Tibial nerve (tissue), 4 donors: ENCODE measurements around the gene CREB3L4. TPM values are rescaled to one million over a fixed set of nuclear protein-coding genes. Genes with fewer than 3 reads are reported as not detected.

Experiments used
- DNase-seq, 2 donors: peaks; one replicate each; pipeline ENCODE4 v3.0.0-alpha.2; 2019; ENCODE audit warnings: low spot score in 2 of 2
- H3K27ac ChIP-seq, 4 donors: fragments of 200-600 bp; sonication (generic) in 3 of 4; one replicate each; pipeline ENCODE4 v1.5.1; 2017 to 2019; ENCODE audit warnings: mild to moderate bottlenecking in 1 of 4
- H3K27me3 ChIP-seq, 2 donors: fragments of 200-600 bp; sonication (generic) in 1 of 2; one replicate each; pipeline versions ENCODE4 v1.5.1 to v1.6.0; 2017 to 2019
- H3K36me3 ChIP-seq, 3 donors: fragments of 200-600 bp; sonication (generic); one replicate each; pipeline ENCODE4 v1.5.1; 2018 to 2019
- H3K4me1 ChIP-seq, 4 donors: fragments of 200-600 bp; sonication (generic) in 3 of 4; one replicate each; pipeline ENCODE4 v1.5.1; 2017 to 2019
- H3K4me3 ChIP-seq, 4 donors: fragments of 200-600 bp; sonication (generic) in 3 of 4; one replicate each; pipeline ENCODE4 v1.5.1; 2017 to 2019; ENCODE audit warnings: mild to moderate bottlenecking in 1 of 4, moderate library complexity in 1 of 4
- H3K9me3 ChIP-seq, 4 donors: fragments of 200-600 bp; sonication (generic) in 3 of 4; one replicate each; pipeline ENCODE4 v1.5.1; 2017 to 2019
- CTCF ChIP-seq, 5 experiments: fragments of 200-600 bp in 3 of 5; fragments of 450-650 bp in 2 of 5; sonication (generic) in 3 of 5; IDR thresholded peaks; one replicate each; pipeline ENCODE4 v1.5.1; 2016 to 2019; ENCODE audit warnings: antibody characterized with exemption in 5 of 5, mild to moderate bottlenecking in 3 of 5, moderate library complexity in 2 of 5
- EP300 ChIP-seq, 2 donors: sonication (generic); formaldehyde crosslinking; IDR thresholded peaks; one replicate each; pipeline ENCODE4 v1.6.1; 2017; ENCODE audit warnings: antibody characterized with exemption in 2 of 2, mild to moderate bottlenecking in 1 of 2
- POLR2A ChIP-seq, 2 donors: fragments of 450-650 bp; IDR thresholded peaks; one replicate each; pipeline ENCODE4 v1.6.1; 2017; ENCODE audit warnings: antibody characterized with exemption in 2 of 2, mild to moderate bottlenecking in 2 of 2, moderate library complexity in 2 of 2
- WGBS, 2 donors: methylation state at CpG; one replicate each; pipeline ENCODE4 v1.1.5; 2018; 5-methylcytosine and 5-hydroxymethylcytosine counted together
- total RNA-seq, 4 donors: library from RNA; depleted of rRNA; stranded (reverse); fragments of >200 nt; gene quantifications; one replicate each; pipeline ENCODE4 v1.1.0, GENCODE V29; 2016

Gene CREB3L4
- total RNA-seq, 4 donors from 2014 or later, result 10.2 to 17.5 (median 11.4) TPM

- DNase-seq, result no peak
- WGBS, 2 donors, result 1% methylated on average over 22 of the region's 22 CpGs
- peak overlapping the region; percentile 71 to 96 (median 92) for H3K27ac ChIP-seq
- no peaks in the 10 kb centered on the region for H3K9me3 ChIP-seq
- peak overlapping the region; percentile 62 to 86 (median 64) for H3K4me3 ChIP-seq
- no peaks in the 10 kb centered on the region for H3K27me3 ChIP-seq
- H3K36me3 ChIP-seq, result peaks cover 0 to 26% (median 0%) of the 10 kb centered on the region in 3 donors
- H3K4me1 ChIP-seq, result peaks cover 0 to 76% (median 38%) of the 10 kb centered on the region in 4 donors
- TF ChIP-seq CTCF (IDR thresholded peaks at IDR 0.05) (no peak), EP300 (IDR thresholded peaks at IDR 0.05) (no peak), POLR2A (IDR thresholded peaks at IDR 0.05) (no peak)
Measured at GRCh38 chr1:153963850-153964331, 3.8 kb upstream of the CREB3L4 start.

- H3K4me3 ChIP-seq, result peak overlapping the region; percentile 49 to 90 (median 66)
- TF ChIP-seq EP300 (IDR thresholded peaks at IDR 0.05), result no peak
- H3K27ac ChIP-seq, result peak overlapping the region; percentile 81 to 95 (median 94)
- H3K36me3 ChIP-seq, result peaks cover 0 to 11% (median 0%) of the 10 kb centered on the region in 3 donors
- no peaks in the 10 kb centered on the region for H3K27me3 ChIP-seq
- peaks cover 0 to 40% (median 24%) of the 10 kb centered on the region in 4 donors for H3K4me1 ChIP-seq
- no peak for DNase-seq
- WGBS, 2 donors, result 7% methylated on average over 8 of the region's 8 CpGs
- no peaks in the 10 kb centered on the region for H3K9me3 ChIP-seq
Measured at GRCh38 chr1:153968000-153968363, 280 bp downstream of the CREB3L4 start.

- TF ChIP-seq EP300 (IDR thresholded peaks at IDR 0.05), result no peak
- no peak for TF ChIP-seq POLR2A (IDR thresholded peaks at IDR 0.05)
- TF ChIP-seq CTCF (IDR thresholded peaks at IDR 0.05), result no peak
- WGBS, 2 donors, result 18 to 26% methylated on average over 12 to 13 of the region's 13 CpGs
- H3K27ac ChIP-seq, result peak overlapping the region in 3 of 4 donors; percentile 94 to 95 (median 95)
- H3K4me1 ChIP-seq, result peaks cover 0 to 40% (median 24%) of the 10 kb centered on the region in 4 donors
- no peaks in the 10 kb centered on the region for H3K27me3 ChIP-seq
- DNase-seq, result no peak
- peak overlapping the region in 3 of 4 donors; percentile 49 to 90 (median 69) for H3K4me3 ChIP-seq
- H3K36me3 ChIP-seq, result peaks cover 0 to 15% (median 0%) of the 10 kb centered on the region in 3 donors
- H3K9me3 ChIP-seq, result no peaks in the 10 kb centered on the region
Measured at GRCh38 chr1:153968408-153968807, 706 bp downstream of the CREB3L4 start.

- 95 to 100% methylated on average over 2 of the region's 2 CpGs for WGBS, 2 donors
- Histone ChIP-seq H3K4me1 (peaks cover 0 to 38% (median 23%) of the 10 kb centered on the region in 4 donors), H3K9me3 (no peaks in the 10 kb centered on the region), H3K36me3 (peaks cover 0 to 21% (median 0%) of the 10 kb centered on the region in 3 donors), H3K27me3 (no peaks in the 10 kb centered on the region), H3K27ac (peak overlapping the region in 2 of 4 donors; percentile 94 to 95), H3K4me3 (no peak overlapping the region)
- DNase-seq, result no peak
- TF ChIP-seq EP300 (IDR thresholded peaks at IDR 0.05) (no peak), POLR2A (IDR thresholded peaks at IDR 0.05) (no peak), CTCF (IDR thresholded peaks at IDR 0.05) (no peak)
Measured at GRCh38 chr1:153968972-153969371, 1.3 kb downstream of the CREB3L4 start.

- Histone ChIP-seq H3K27me3 (no peaks in the 10 kb centered on the region), H3K9me3 (no peaks in the 10 kb centered on the region), H3K27ac (no peak overlapping the region), H3K4me3 (no peak overlapping the region), H3K36me3 (peaks cover 0 to 34% (median 0%) of the 10 kb centered on the region in 3 donors), H3K4me1 (peaks cover 0 to 27% (median 18%) of the 10 kb centered on the region in 4 donors)
- 88 to 89% methylated on average over 2 of the region's 2 CpGs for WGBS, 2 donors
- TF ChIP-seq POLR2A (IDR thresholded peaks at IDR 0.05), result no peak
- TF ChIP-seq CTCF (IDR thresholded peaks at IDR 0.05), result no peak
- no peak for TF ChIP-seq EP300 (IDR thresholded peaks at IDR 0.05)
- DNase-seq, result no peak
Measured at GRCh38 chr1:153970346-153970745, 2.6 kb downstream of the CREB3L4 start.
